ENCODE results near the gene DAB2IP.
"Not testable (repeated sequence)": the region's sequence is repeated elsewhere in the genome, so short reads cannot be mapped to it uniquely, and the experiment has no call there.

DAB2IP gene

DNA sequence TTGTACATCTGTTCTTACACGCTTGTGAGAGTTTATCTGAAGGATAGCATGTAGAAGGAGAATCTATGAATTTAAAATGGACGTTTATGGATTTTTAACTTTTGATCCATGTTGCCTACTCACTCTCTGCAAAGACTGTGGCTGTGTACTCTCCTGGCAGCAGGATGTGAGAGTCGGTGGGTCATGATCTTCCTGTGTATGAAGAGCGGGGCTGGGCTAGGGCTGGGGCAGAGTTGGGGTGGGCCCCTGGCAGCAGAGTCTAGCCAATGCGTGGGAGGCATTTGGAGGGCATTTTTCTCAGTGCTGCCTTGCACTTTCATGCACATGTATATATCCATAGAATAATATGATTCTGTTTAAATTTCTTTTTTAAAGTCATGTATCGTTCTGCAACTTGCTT, 24.0 kb upstream of the DAB2IP start:
- DNase-seq: no peak

DNA sequence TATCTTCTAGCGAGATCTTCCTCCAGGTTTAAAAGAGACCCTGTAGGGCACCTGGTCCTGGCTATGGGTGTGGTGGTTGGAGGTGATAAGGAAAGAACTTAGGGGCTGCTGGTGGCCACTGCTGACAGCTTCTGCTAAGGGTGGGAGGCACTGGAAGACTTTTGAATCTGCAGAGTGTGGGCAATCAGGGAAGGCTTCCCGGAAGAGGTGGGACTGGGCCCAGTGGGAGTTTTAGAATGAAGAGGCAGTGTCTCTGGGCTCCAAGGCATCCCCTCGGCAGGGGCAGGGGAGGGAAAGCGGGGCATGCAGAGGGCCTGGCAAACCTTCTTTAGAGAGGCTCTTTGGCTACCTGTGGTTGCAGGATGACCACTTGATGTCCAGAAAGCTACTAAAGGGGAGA, 23.0 kb upstream of the DAB2IP start:
- DNase-seq: no peak

GRCh38 chr9:121631115-121631514, 20.3 kb upstream of the DAB2IP start:
- no peak for DNase-seq

GRCh38 chr9:121631978-121632418, 19.4 kb upstream of the DAB2IP start:
- no peak for DNase-seq

GRCh38 chr9:121633119-121633714, 18.2 kb upstream of the DAB2IP start:
- DNase-seq: no peak

- DNase-seq: no peak
Observed at GRCh38 chr9:121633736-121634135, 17.7 kb upstream of the DAB2IP start.

GRCh38 chr9:121634329-121635261, 16.8 kb upstream of the DAB2IP start:
- no peak for DNase-seq

DNA sequence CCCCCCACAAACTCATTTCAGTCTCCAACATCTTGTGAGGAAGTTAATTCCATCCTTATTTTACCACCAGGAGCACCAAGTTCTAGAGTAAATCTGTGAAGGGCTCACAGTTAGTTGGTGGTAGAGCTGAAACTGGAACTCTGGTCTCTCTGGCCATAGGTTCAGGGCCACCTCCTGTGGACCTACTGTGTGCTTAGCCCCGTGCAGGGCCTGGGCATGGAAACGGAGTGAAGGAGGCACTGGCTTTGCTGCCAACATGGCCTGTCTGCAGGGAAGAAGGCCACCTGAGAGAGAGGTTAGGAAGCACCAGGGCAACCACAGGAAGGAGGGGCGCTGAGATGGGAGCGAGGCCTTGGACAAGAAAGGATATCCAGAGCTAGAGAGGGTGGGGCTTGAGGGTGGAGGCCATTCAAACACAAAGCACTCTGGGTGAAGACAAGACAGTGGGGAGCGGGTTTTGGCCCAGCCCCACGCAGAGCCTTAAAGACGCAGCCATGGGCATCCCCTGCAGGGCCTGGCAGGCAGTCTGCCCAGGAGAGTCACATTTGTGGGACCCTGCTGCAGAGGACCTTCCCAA, 16.0 kb upstream of the DAB2IP start:
- no peak for DNase-seq

- DNase-seq: no peak
Observed at GRCh38 chr9:121636341-121636865, 15.0 kb upstream of the DAB2IP start.

GRCh38 chr9:121636978-121637712, 14.3 kb upstream of the DAB2IP start:
- no peak for DNase-seq

- no peak for DNase-seq
Observed at GRCh38 chr9:121637713-121638220, 13.7 kb upstream of the DAB2IP start.

- no peak for DNase-seq
Observed at GRCh38 chr9:121638399-121638798, 13.0 kb upstream of the DAB2IP start.

DNA sequence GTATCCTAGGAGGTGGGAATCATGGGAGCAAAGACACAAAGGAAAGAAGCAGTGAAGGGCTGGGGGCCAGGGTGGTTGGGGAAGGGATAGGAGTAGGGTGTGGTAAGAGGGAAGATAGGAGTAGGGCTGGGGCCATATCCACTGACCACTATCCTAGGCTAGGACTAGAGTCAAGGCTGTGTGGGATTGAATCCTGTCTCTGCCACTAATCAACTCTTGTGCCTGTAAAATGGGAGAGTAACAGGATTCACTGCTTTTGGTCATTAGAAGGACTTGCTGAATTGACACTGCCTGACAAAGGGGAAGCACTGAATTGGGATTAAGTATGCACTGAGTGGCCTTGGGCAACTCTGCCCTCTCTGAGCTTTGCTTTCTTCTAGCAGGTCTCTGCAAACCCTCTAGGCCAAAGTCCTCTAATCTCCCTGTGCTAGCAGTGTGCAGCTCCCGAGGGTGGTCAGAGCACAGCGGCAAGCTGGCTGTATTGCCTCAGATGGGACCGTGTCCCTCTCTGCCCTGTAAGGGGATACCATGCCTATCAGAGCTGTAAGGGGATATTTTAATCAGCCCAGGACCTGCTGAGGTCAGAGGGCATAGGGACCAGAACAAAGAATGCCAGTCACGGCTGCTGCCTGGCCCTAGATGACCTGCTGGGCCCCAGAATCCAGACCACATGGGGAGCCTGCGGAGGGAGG, 12.4 kb upstream of the DAB2IP start:
- DNase-seq: no peak

DNA sequence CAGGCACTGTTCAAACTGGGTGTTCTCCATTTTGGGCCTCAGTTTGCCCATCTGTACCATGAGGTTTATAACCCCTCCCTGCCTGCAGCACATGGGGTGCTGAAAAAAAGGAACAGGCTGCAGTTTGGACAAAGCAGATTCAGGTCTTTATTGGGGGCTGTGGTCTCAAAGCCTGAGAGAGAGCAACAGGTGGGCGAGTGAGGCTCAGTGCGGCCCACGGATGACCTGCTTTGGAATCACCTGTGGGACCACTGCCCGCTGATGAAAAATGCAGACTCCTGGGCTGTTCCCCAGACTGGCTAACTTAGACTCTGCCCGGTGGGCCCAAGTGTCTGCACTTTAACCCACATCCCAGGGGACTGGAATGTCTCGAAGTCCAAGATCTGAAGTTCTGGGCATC, 11.8 kb upstream of the DAB2IP start:
- DNase-seq: no peak

DNA sequence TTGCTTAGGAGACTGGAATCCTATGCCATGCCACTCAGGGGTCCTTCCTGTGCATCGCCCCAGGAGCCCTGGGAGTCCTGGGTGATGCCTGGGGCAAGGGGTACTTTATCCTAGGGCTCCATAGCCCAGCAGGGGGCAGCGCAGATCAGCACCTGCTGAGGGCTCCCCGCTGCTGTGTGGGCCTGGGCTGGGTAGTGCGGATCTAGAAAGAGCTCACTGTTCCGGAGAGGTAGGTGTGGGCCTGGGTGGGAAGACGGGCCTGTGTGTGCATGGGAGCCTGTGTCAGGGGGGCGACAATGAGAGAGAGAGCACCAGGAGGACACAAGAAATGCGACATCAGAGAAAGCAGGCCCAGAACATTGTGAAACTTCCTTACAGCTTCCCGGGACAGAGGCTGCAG, 11.4 kb upstream of the DAB2IP start:
- DNase-seq: peak; percentile 49

- DNase-seq: no peak
Observed at GRCh38 chr9:121640491-121641223, 10.8 kb upstream of the DAB2IP start.

GRCh38 chr9:121641224-121641611, 10.2 kb upstream of the DAB2IP start:
- DNase-seq: no peak

DNA sequence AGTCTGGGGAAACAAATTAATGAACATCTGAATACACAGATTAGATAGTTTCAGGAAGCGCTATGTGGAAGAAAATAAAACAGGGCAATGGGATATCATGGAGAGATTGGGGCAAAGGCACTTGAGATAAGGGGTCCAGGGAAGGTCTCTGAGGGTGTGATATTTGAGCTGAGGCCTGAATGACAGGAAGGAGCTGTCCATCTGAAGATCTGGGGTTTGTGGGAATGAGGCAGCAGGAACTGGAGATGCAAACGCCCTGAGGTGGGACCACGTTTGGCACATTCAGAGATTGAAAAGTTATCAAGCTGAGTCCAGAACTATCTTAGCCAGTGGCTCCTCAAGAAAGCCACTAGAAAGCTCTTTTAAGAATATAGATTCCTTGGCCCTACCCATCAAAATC, 8.7 kb upstream of the DAB2IP start:
- no peak for DNase-seq

GRCh38 chr9:121643473-121643872, 8.0 kb upstream of the DAB2IP start:
- DNase-seq: no peak

DNA sequence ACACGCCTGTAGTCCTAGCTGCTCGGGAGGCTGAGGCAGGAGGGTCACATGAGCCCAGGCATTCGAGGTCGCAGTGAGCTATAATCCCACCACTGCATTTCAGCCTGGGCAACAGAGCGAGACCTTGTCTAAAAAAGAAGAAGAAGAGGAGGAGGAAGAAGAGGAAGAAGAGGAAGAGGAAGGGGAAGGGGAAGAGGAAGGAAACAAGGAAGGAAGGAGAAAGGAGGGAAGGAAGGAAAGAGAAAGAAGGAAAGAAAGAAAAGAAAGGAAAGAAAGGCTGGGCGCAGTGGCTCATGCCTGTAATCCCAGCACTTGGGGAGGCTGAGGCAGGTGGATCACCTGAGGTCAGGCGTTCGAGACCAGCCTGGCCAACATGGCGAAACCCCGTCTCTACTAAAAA, 7.4 kb upstream of the DAB2IP start:
- DNase-seq: not testable (repeated sequence)

DNA sequence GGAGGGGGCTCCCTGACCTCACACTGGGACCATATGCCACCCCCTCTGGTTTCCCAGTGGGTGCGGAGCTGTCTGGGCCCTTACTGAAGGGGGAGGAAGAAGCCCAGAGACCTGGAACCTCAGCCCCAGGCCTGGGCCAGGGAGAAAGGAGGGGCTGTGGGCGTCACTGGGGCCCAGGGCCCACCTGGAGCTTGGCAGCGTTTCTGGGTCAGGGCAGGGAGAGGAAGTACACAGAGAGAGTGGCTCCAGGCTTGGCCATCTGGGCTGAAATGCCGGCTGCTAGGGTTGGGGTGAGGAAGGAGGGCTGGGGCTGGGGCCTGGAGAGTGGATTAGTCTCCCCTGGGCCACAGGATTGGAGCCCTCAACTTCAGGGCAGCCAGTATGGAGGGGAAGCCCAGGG, 6.4 kb upstream of the DAB2IP start:
- DNase-seq: no peak
